ENCODE measurements around the gene RANBP1.

The RANBP1 gene

DNA sequence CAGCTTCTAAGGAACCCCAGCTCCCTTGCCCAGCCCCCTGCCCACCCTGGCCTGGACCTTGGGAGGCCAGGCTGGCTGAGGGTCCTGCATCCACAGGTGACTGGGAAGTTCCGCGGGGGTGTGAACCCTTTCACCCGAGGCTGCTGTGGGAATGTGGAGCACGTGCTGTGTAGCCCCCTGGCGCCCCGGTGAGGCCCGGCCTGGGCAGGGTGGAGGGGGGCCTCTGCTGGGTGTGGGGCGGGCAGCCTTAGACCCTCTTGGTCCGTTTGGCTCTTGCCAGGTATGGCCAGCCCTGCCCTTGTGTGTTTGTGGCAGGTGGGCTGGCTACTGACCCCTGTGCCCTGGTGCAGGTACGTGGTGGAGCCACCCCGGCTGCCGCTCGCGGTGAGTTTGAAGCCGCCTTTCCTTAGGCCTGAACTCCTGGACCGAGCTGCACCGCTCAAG, 24.6 kb downstream of the RANBP1 start:
- TF ChIP-seq, protein P1, sequence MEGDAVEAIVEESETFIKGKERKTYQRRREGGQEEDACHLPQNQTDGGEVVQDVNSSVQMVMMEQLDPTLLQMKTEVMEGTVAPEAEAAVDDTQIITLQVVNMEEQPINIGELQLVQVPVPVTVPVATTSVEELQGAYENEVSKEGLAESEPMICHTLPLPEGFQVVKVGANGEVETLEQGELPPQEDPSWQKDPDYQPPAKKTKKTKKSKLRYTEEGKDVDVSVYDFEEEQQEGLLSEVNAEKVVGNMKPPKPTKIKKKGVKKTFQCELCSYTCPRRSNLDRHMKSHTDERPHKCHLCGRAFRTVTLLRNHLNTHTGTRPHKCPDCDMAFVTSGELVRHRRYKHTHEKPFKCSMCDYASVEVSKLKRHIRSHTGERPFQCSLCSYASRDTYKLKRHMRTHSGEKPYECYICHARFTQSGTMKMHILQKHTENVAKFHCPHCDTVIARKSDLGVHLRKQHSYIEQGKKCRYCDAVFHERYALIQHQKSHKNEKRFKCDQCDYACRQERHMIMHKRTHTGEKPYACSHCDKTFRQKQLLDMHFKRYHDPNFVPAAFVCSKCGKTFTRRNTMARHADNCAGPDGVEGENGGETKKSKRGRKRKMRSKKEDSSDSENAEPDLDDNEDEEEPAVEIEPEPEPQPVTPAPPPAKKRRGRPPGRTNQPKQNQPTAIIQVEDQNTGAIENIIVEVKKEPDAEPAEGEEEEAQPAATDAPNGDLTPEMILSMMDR (IDR thresholded peaks at IDR 0.05) = no peak
- no peak overlapping the region for H3K27ac ChIP-seq
- DNase-seq (ENCODE audit: low spot score) = no peak
- no peak overlapping the region for H3K4me3 ChIP-seq

DNA sequence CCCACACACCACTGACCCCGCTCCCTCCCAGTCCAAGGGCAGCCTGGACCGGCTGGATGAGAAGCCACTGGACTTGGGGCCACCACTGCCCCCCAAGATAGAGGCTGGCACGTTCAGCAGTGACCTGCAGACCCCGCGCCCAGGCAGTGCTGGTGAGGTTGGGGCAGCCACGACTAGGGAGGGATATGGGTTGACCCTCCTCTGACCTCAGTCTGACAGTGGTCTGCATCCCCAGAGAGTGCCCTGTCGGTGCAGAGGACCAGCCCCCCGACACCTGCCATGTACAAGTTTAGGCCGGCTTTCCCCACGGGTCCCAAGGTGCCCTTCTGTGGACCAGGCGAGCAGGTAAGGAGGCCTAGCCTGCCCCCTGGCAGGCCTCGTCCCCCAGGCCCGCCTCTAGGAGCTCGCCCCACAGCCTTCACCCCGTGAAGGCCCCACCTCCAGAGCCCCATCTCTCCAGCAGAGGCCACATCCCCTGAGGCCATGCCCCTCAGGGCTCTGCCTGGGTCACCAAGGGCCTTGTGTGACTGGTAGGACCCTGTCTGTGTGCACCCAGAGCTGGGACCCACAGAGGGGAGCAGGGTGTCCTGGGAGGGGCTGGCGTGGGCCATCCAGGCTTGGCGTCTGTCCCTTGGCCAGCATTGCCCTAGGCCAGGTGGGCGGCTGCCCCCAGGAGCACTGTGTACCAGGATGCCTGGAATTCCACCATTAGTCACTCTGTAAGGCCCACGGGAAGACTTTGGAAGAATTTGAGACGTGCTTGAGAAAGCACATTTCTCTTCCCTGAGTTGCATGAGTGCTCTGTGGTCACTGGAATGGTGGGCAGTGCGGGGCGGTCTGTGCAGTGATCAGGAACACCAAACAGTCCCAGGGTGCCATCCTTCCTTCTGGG, 25.5 kb downstream of the RANBP1 start:
- no peak overlapping the region for H3K4me3 ChIP-seq
- TF ChIP-seq, protein P1 (IDR thresholded peaks at IDR 0.05) = no peak
- no peak overlapping the region for H3K27ac ChIP-seq
- no peak for DNase-seq (ENCODE audit: low spot score)

DNA sequence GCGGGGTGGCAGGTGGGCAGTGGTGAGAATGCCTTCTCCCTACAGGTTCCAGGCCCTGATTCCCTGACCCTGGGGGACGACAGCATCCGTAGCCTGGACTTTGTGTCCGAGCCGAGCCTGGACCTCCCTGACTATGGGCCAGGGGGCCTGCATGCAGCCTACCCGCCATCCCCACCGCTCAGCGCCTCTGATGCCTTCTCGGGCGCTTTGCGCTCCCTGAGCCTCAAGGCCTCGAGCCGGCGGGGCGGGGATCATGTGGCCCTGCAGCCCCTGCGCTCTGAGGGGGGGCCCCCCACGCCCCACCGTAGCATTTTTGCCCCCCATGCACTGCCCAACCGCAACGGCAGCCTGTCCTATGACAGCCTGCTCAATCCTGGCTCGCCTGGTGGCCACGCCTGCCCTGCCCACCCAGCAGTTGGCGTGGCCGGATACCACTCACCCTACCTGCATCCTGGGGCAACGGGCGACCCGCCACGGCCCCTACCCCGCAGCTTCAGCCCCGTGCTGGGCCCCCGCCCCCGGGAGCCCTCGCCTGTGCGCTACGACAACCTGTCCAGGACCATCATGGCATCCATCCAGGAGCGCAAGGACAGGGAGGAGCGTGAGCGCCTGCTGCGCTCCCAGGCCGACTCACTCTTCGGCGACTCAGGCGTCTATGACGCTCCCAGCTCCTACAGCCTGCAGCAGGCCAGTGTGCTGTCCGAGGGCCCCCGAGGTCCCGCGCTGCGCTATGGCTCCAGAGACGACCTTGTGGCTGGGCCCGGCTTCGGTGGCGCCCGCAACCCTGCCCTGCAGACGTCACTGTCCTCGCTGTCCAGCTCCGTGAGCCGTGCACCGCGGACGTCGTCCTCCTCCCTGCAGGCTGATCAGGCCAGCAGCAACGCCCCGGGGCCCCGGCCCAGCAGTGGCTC, 27.1 kb downstream of the RANBP1 start:
- no peak for DNase-seq (ENCODE audit: low spot score)
- H3K27ac ChIP-seq = no peak overlapping the region
- no peak overlapping the region for H3K4me3 ChIP-seq
- TF ChIP-seq, protein P1 (IDR thresholded peaks at IDR 0.05) = no peak

DNA sequence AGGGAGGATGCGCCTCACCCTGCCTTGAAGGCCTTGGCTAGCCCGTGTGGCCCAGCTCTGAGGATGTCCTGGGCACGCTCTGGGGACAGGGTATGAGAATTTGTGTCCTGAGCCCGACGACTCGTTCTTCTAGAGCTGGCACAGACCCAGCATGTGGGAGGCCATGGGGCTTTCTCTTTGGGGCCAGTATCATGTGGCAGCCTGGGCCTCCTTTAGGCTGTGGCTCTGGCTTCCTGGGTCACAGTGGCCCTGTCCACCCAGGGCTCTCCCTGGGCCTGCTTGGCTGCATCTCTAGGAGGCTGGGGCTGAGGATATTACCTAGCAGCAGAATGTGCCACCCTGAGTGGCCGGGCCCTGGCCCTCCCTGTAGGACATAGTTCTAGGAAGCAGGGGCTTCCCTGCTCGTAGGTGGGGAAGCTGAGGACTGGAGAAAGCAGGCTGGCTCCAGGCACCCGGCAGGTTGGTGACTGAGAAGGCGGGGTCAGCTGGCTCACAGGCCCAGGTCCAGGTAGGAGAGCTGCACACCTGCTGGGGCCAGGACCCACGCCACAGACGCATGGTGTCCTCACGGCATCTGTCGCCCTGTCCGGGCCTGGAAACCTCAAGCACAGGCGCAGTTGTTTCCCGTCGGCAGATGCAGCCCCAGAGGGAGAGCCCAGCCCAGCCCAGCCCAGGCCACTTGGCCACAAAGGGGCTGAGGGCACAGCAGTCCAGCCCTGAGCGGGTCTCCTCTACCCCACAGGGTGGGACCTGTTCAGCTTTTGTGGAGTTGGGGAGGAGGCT, 28.2 kb downstream of the RANBP1 start:
- TF ChIP-seq, protein P1 (IDR thresholded peaks at IDR 0.05) = no peak
- H3K27ac ChIP-seq = no peak overlapping the region
- no peak overlapping the region for H3K4me3 ChIP-seq
- DNase-seq (ENCODE audit: low spot score) = no peak

DNA sequence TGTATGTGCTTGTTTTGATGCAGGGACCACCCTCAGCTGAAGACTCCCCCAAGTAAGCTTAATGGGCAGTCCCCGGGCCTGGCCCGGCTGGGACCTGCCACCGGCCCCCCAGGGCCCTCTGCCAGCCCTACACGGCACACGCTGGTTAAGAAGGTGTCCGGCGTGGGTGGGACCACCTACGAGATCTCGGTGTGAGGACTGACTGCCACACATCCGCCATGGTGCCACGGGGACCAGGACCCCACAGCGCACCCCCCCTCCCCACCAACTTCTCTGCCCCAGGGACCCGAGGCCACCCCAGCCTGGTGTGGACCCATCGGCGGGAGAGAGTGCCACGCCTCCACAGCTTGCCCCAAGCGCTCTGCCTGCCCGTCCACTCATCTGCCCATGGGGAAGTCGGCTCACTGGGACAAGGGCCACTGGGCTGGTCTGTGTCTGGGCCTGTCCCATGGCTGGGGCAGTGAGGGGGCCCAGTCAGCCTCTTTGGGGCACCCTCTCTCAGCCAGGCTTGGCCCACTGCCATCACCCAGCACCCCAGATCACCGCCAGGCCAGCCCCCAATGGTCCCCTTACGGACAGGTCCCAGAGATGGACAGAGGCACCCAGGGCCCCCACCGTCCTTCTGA, 29.4 kb downstream of the RANBP1 start:
- TF ChIP-seq, protein P1 (IDR thresholded peaks at IDR 0.05) = no peak
- Histone ChIP-seq H3K27ac (no peak overlapping the region), H3K4me3 (no peak overlapping the region)
- DNase-seq (ENCODE audit: low spot score) = no peak

DNA sequence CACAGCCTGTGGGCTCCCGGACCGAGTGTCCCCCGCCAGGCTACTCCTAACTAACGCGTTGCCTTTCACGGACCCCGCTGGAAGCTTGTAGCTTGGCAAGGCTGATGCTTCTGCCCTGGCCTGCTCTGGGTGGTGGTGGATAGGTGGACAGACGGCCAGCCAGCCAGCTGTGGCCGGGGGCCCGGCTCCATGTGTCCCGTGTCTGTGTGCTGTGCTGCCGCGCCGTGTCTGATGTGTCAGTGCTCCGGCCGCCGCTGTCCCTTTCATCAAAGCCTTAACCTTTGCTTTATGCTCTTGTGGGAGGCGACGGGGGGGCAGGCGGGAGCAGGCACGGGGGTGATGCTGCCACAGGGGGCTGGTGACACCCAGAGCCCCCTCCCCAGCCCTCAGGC, 29.9 kb downstream of the RANBP1 start:
- TF ChIP-seq, protein P1 (IDR thresholded peaks at IDR 0.05) = no peak
- Histone ChIP-seq H3K27ac (no peak overlapping the region), H3K4me3 (no peak overlapping the region)
- no peak for DNase-seq (ENCODE audit: low spot score)
